Panc1 (cell line): ENCODE data around the gene ATP8B1. TPM values are rescaled to one million over a fixed set of nuclear protein-coding genes. Genes with fewer than 3 reads are reported as not detected.
A peak's percentile ranks its signal among the peaks of the same experiment; 100 is the strongest.

Experiments used
- ATAC-seq: fragments of 200-7000 bp; cut with Tn5 transposase; 2 replicates; pipeline ENCODE4 v1.9.1; 2020; ENCODE audit warnings: mild to moderate bottlenecking, moderate library complexity
- BruUV-seq: library from RNA; stranded (reverse); fragments of 400-500 nt; replicated peaks from 2 replicates; lab custom pipeline; 2021; lab: Mats Ljungman, UMichigan
- CTCF ChIA-PET: fragments of 300-600 bp; sonication (Branson Sonifier 250); formaldehyde crosslinking; loops from one replicate; lab custom pipeline; 2022; ENCODE audit warnings: antibody characterized with exemption; lab: Charles Lee
- POLR2A ChIA-PET: fragments of 300-600 bp; sonication (Branson Sonifier 250); formaldehyde crosslinking; loops from one replicate; lab custom pipeline; 2022; ENCODE audit warnings: antibody characterized with exemption; lab: Charles Lee
- DNase-seq: peaks from one replicate; pipeline ENCODE4 v3.0.0-alpha.2; 2010; ENCODE audit warnings: low read depth, low spot score
- H3K27ac ChIP-seq: 2 replicates; pipeline ENCODE4 v1.5.1; 2011; ENCODE audit warnings: mild to moderate bottlenecking, low read length, inconsistent platforms
- H3K27me3 ChIP-seq: fragments of 200-500 bp; sonication (Bioruptor generic); 2 replicates; pipeline ENCODE4 v1.6.0; 2014; ENCODE audit warnings: low read length, inconsistent platforms; ENCODE audit not compliant: control insufficient read depth, insufficient read depth
- H3K36me3 ChIP-seq: fragments of 200-500 bp; sonication (Bioruptor generic); 2 replicates; pipeline ENCODE4 v1.5.1; 2014; ENCODE audit warnings: inconsistent platforms, mild to moderate bottlenecking, low read length, moderate library complexity; ENCODE audit not compliant: control insufficient read depth, insufficient read depth
- H3K4me1 ChIP-seq: 2 replicates; pipeline ENCODE4 v1.5.1; 2011; ENCODE audit warnings: inconsistent platforms, mild to moderate bottlenecking, low read length, moderate library complexity; ENCODE audit not compliant: control insufficient read depth, insufficient read depth
- H3K4me3 ChIP-seq, 2 experiments: 2 replicates each; pipeline ENCODE4 v1.5.1; 2011 to 2012; ENCODE audit warnings: low read depth in 2 of 2, low read length in 2 of 2, mild to moderate bottlenecking in 2 of 2, inconsistent platforms in 1 of 2, moderate library complexity in 1 of 2
- H3K9me3 ChIP-seq: fragments of 200-500 bp; sonication (Bioruptor generic); 2 replicates; pipeline ENCODE4 v1.5.1; 2014; ENCODE audit warnings: low read depth, mild to moderate bottlenecking, inconsistent platforms, low read length, moderate library complexity; ENCODE audit not compliant: control insufficient read depth, insufficient read depth
- POLR2AphosphoS5 ChIP-seq: IDR thresholded peaks from 2 replicates; pipeline ENCODE4 v1.6.1; 2012; ENCODE audit warnings: mild to moderate bottlenecking, low read depth, low read length, moderate library complexity
- REST ChIP-seq, 2 experiments: IDR thresholded peaks; 2 replicates each; pipeline ENCODE4 v1.6.1; 2011 to 2012; ENCODE audit warnings: low read depth in 2 of 2, control low read depth in 1 of 2, low read length in 1 of 2, mild to moderate bottlenecking in 1 of 2, moderate library complexity in 1 of 2; ENCODE audit not compliant: insufficient read depth in 1 of 2
- SIN3A ChIP-seq: IDR thresholded peaks from 2 replicates; pipeline ENCODE4 v1.6.1; 2012; ENCODE audit warnings: low read depth, mild to moderate bottlenecking, low read length, moderate library complexity, borderline replicate concordance; ENCODE audit not compliant: insufficient read depth
- TCF7L2 ChIP-seq: IDR thresholded peaks from 2 replicates; pipeline ENCODE4 v1.6.1; 2011; ENCODE audit warnings: mild to moderate bottlenecking, low read depth, low read length, inconsistent platforms
- in situ Hi-C: cut with HindIII; loops from 2 replicates; pipeline ENCODE4 v1.10.0; 2016; ENCODE audit warnings: low sequenced_read_pairs, low pct_unique_long_range_greater_than_20kb
- intact Hi-C: fragments of 100-400 bp; cut with micrococcal nuclease; formaldehyde crosslinking; loops from one replicate; pipeline ENCODE4 v1.10.0; 2022; ENCODE audit not compliant: unreplicated experiment
- total RNA-seq: library from RNA; stranded (reverse); gene quantifications from one replicate; pipeline ENCODE4 v1.2.1, GENCODE V29; 2021; ENCODE audit not compliant: unreplicated experiment

Gene ATP8B1
- total RNA-seq, 1 experiment from 2014 or later = 12.5 TPM

GRCh38 chr18:57687970-57688369, 115.1 kb downstream of the ATP8B1 start:
- Histone ChIP-seq H3K36me3 (no peaks in the 10 kb centered on the region), H3K4me1 (no peaks in the 10 kb centered on the region), H3K4me3 (no peak overlapping the region), H3K9me3 (no peaks in the 10 kb centered on the region), H3K27ac (no peak overlapping the region), H3K27me3 (no peaks in the 10 kb centered on the region)
- DNase-seq = no peak
- ChIA-PET POLR2A (no interaction called here), CTCF (no interaction called here)
- in situ Hi-C loops = no loop called here
- intact Hi-C loops = no loop called here
- TF ChIP-seq POLR2AphosphoS5 = no peak
- TF ChIP-seq SIN3A = no peak
- peak; percentile 66 to 81 for TF ChIP-seq REST (IDR thresholded peaks at IDR 0.05; ENCODE audit: insufficient read depth in 1 of 2, low read depth in 2 of 2, low read length in 1 of 2)
- ATAC-seq = no peak
- no TSS peak for BruUV-seq

- POLR2A ChIA-PET = no interaction called here
Observed at GRCh38 chr18:57683470-57683869, 119.6 kb downstream of the ATP8B1 start.

More at GRCh38 chr18:57683470-57683869, 119.6 kb downstream of the ATP8B1 start:
- TF ChIP-seq POLR2AphosphoS5 = no peak
- no peak for TF ChIP-seq SIN3A
- TF ChIP-seq TCF7L2 = no peak
- no peak for TF ChIP-seq REST (IDR thresholded peaks at IDR 0.05; ENCODE audit: insufficient read depth in 1 of 2, low read depth in 2 of 2, low read length in 1 of 2)
- ATAC-seq (no peak), DNase-seq (no peak)
- intact Hi-C loops (no loop called here), in situ Hi-C loops (no loop called here)
- H3K4me3 ChIP-seq = no peak overlapping the region
- BruUV-seq = no TSS peak
- CTCF ChIA-PET = interaction anchor here (0.7 kb wide), 1 partner anchor 174 kb away, joined by 4 read pairs; no protein-coding TSS in a partner anchor
- no peaks in the 10 kb centered on the region for H3K9me3 ChIP-seq
- H3K27ac ChIP-seq = no peak overlapping the region
- no peaks in the 10 kb centered on the region for H3K36me3 ChIP-seq
- no peaks in the 10 kb centered on the region for H3K27me3 ChIP-seq
- H3K4me1 ChIP-seq = no peaks in the 10 kb centered on the region
